ENCODE data around the gene CPA2. TPM values are rescaled to one million over a fixed set of nuclear protein-coding genes. Genes with fewer than 3 reads are reported as not detected.

Gene CPA2
- polyA plus RNA-seq, 3 donors from 2014 or later = not detected

DNA sequence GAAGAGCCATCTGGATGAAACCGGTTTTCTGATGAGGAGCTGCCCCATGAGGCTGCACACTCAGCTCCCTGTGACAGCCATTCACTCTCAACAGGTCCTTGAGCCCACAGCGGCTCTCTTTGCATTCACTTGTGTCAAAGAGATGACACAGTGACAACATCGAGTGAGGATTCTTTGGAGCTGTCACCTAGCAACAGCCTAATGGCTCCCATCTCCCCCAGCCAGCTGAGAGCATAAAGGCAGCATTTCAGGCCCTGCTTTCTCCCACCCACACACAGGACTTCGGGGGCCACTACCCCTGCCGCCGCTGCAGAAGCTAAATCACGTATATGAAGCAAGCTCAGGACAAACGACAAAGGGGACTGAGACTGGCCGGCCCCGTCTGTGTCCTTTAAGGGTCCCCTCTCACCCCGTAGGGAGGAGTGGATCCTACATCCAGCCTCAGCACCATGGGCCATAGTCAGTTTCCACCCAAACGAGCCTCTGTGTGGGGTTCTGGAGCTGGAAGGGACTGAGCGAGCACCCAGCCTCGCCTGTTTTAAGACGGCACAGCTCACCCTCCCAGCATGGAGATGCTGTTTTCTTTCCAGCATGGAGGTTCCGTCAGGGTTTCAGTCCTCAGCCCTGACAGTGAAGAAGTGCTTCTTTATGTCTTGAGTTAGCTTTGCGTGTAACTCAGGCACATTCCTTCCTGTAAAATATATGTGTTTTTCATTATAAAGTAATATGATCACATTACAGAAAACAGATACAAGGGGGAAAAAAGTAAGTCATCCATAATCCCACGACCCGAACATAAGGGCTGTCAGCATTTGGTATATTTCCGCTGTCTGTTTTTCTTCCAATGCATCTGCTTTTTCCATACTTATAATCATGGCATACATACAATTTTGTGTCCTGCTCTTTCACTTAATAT is 31.2 kb downstream of the CPA2 start:
- Mint-ChIP-seq H3K4me1 (no peaks in the 10 kb centered on the region), H3K27ac (no peak overlapping the region), H3K9me3 (no peaks in the 10 kb centered on the region), H3K27me3 (ENCODE audit: low read depth in 3 of 3) (peaks cover 0 to 2% (median 1%) of the 10 kb centered on the region in 3 donors), H3K4me3 (no peak overlapping the region), H3K36me3 (peaks cover 0 to 3% (median 0%) of the 10 kb centered on the region in 3 donors)
- DNase-seq = no peak

DNA sequence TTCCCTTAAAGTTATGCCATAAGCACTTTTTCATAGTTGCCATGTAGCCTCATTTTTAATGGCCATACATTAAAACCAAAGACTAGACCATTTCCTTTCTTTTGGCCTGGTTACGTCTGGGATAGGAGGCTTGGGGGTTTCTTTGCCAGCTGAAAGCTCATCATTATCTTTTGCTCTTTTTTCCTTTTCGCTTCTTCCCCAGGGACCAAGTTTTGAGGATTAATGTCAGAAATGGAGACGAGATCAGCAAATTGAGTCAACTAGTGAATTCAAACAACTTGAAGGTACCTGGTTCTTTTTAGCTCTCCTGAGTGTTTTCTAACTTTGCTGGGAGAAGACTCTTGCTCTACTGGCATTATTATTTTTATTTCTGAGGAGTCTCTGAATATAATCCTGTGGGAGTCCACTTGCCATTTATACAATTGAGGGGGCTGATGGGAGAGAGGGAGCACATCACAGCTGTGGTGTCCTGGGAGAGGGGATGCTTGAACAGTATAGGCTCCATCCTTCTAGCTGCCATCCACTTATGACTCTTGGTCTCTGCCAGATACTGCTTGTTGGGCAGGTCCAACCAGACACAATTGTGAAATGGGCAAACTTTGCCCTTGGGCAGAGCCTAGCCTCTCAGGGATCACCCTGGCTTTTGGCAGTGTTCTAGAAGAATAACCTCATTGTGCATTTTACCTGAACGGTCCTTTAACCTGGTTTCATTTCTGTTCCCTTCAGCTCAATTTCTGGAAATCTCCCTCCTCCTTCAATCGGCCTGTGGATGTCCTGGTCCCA is 32.1 kb downstream of the CPA2 start:
- Mint-ChIP-seq H3K27me3 (ENCODE audit: low read depth in 3 of 3) (peaks cover 0 to 2% (median 1%) of the 10 kb centered on the region in 3 donors), H3K9me3 (no peaks in the 10 kb centered on the region), H3K4me1 (no peaks in the 10 kb centered on the region), H3K4me3 (no peak overlapping the region), H3K36me3 (peaks cover 0 to 3% (median 0%) of the 10 kb centered on the region in 3 donors), H3K27ac (no peak overlapping the region)
- no peak for DNase-seq

DNA sequence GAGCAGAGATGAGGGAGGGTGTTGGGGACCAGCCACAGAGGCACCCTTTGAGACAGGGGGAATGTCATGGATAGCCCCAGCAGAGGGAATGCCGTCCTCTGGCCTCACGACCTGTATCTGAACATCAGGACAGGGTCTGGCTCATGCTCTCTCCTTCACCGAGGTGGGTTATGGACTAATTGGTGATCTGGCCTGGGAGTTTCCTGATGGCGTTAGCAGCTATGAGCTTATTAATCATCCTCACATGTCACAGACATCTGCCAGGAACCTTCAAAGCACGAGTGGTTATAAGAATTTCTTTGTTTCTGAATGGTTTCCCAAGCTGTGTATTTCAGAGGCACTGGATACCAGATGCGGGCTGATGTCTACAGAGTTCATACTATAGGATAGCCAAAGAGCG is 33.2 kb downstream of the CPA2 start:
- no peaks in the 10 kb centered on the region for H3K9me3 Mint-ChIP-seq

DNA sequence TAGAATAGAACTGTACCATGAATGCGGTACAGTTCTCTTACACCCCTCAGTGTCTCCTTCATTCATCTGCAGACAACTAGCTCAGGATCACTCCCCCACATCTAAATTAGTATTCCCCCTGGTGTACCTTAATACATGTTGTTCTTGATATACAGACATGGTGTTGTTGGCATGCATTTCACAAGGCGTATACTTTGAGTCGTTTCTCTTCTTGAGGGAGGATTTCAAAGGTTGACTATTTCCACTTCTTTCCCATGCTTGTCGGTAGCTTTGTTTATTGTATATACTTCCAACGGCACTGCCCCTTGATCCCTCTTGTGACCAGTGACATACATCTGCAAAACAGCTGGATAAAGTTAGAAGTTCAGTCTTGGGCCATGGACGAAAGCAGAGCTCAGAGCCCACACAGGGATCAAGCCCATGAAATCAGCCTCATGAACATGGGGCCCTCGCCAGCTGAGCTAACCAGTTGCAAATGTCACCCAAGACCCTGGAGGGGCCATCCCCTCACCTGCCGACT is 34.9 kb downstream of the CPA2 start:
- Mint-ChIP-seq H3K27ac (no peak overlapping the region), H3K9me3 (no peaks in the 10 kb centered on the region), H3K4me3 (no peak overlapping the region), H3K36me3 (peaks cover 0 to 3% (median 0%) of the 10 kb centered on the region in 3 donors), H3K4me1 (no peaks in the 10 kb centered on the region), H3K27me3 (ENCODE audit: low read depth in 3 of 3) (peaks cover 0 to 2% (median 0%) of the 10 kb centered on the region in 3 donors)
- DNase-seq = no peak

More for the DNA sequence above, 33.2 kb downstream of the CPA2 start:
- no peaks in the 10 kb centered on the region for H3K4me1 Mint-ChIP-seq
- peaks cover 0 to 3% (median 0%) of the 10 kb centered on the region in 3 donors for H3K36me3 Mint-ChIP-seq
- no peak overlapping the region for H3K4me3 Mint-ChIP-seq
- no peak for DNase-seq
- peaks cover 0 to 2% (median 1%) of the 10 kb centered on the region in 3 donors for H3K27me3 Mint-ChIP-seq (ENCODE audit: low read depth in 3 of 3)
- no peak overlapping the region for H3K27ac Mint-ChIP-seq

DNA sequence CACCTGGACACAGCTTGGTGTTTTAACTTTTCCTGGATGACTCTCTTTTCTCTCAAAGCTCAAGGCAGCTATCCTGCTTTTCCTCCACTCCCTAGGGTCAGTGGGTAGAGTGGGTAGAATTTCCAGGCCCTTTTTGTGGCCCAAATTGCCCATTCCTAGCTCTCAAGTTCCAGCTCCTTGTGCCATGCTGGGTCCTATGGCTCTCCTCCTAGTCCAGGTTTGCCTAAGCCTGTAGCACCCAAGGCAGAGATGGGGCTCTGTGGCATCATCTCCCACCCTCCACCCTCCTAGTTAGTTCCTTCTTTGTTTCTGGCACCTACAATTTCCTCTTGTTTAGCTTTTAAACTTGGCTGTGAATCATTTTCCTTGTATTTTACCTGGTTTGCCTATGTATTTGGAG is 36.0 kb downstream of the CPA2 start:
- H3K4me3 Mint-ChIP-seq = no peak overlapping the region
- H3K36me3 Mint-ChIP-seq = peaks cover 0 to 3% (median 0%) of the 10 kb centered on the region in 3 donors
- H3K4me1 Mint-ChIP-seq = no peaks in the 10 kb centered on the region
- no peaks in the 10 kb centered on the region for H3K27me3 Mint-ChIP-seq (ENCODE audit: low read depth in 3 of 3)
- H3K9me3 Mint-ChIP-seq = no peaks in the 10 kb centered on the region
- H3K27ac Mint-ChIP-seq = no peak overlapping the region
- no peak for DNase-seq

DNA sequence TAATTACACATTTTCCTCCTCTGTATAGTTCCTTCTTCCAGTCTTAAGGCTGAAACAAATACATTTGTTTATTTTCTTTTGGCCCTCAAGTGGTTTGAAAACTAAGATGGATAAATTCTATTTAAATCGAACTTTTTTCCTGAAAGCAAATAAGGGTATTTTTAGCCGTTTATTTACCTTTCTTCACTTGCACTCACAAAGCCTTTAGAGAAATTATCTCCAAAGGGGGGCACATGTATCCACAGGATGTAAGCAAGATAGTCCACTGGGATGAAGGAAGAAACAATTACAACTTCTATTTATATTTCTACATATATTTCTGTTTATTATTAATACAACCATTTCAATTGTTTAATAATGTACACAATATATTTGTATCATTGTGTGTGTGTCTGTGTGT is 36.5 kb downstream of the CPA2 start:
- Mint-ChIP-seq H3K9me3 (no peaks in the 10 kb centered on the region), H3K4me1 (no peaks in the 10 kb centered on the region), H3K27ac (no peak overlapping the region), H3K4me3 (no peak overlapping the region), H3K36me3 (peaks cover 0 to 3% (median 0%) of the 10 kb centered on the region in 3 donors), H3K27me3 (ENCODE audit: low read depth in 3 of 3) (no peaks in the 10 kb centered on the region)
- no peak for DNase-seq

DNA sequence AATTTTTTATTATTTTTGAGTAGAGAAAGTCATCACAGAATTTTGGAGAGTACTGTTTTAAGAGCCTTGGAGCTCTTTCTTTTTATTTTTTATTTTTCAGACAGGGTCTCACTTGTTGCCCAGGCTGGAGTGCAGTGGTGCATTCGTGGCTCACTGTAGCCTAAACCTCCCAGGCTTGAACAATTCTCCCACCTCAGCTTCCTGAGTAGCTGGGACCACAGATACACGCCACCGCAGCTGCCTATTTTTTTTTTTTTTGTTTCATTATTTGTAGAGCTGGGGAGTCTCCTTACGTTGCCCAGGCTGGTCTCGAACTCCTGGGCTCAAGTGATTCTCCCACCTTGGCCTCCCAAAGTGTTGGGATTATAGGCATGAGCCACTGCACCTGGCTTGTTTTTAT is 36.9 kb downstream of the CPA2 start:
- H3K27me3 Mint-ChIP-seq (ENCODE audit: low read depth in 3 of 3) = no peaks in the 10 kb centered on the region
- no peak overlapping the region for H3K4me3 Mint-ChIP-seq
- no peak for DNase-seq
- H3K9me3 Mint-ChIP-seq = no peaks in the 10 kb centered on the region
- H3K27ac Mint-ChIP-seq = no peak overlapping the region
- H3K4me1 Mint-ChIP-seq = no peaks in the 10 kb centered on the region
- peaks cover 0 to 3% (median 0%) of the 10 kb centered on the region in 3 donors for H3K36me3 Mint-ChIP-seq

DNA sequence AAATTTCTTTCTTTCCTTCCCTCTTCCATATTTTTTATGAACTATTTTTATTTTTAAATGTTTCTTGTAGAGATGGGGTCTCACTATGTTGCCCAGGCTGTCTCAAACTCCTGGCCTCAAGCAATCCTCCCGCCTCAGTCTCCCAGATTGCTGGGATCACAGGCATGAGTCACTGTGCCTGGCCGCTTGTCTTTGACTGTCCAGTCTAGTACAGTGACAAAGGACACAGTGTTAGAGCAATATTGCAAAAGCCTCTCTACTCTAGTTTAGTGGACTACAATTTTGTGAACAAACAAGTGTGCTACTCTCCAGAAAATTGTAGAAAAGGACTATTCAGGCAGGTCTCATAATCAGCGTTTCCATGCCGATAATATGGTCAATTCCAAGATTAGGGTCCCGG is 37.3 kb downstream of the CPA2 start:
- Mint-ChIP-seq H3K36me3 (peaks cover 0 to 3% (median 0%) of the 10 kb centered on the region in 3 donors), H3K4me1 (no peaks in the 10 kb centered on the region), H3K9me3 (no peaks in the 10 kb centered on the region), H3K27ac (no peak overlapping the region), H3K4me3 (no peak overlapping the region), H3K27me3 (ENCODE audit: low read depth in 3 of 3) (peaks cover 0 to 2% (median 0%) of the 10 kb centered on the region in 3 donors)
- DNase-seq = no peak

DNA sequence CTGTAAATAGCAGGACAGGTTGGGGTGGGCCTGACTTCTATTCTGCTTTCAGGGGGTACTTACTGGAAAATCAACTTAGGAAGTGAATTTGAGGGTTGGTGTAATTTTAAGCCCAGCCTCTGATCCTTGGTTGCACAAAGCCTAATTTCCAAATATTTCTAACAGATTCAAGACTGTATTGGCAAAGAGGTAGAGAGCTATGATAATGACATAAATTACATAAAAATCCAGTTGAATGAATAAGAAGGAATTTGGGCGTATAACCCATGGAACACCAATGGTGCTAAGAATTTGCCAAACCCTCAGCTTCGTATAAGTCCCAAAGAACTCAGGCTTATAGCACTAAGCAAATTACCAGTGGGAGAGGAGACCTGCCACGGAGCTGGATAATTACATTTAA is 38.2 kb downstream of the CPA2 start:
- Mint-ChIP-seq H3K36me3 (peaks cover 0 to 3% (median 0%) of the 10 kb centered on the region in 3 donors), H3K4me1 (no peaks in the 10 kb centered on the region), H3K9me3 (no peaks in the 10 kb centered on the region), H3K27me3 (ENCODE audit: low read depth in 3 of 3) (peaks cover 0 to 8% (median under 1%) of the 10 kb centered on the region in 3 donors), H3K27ac (no peak overlapping the region), H3K4me3 (no peak overlapping the region)
- DNase-seq = no peak

DNA sequence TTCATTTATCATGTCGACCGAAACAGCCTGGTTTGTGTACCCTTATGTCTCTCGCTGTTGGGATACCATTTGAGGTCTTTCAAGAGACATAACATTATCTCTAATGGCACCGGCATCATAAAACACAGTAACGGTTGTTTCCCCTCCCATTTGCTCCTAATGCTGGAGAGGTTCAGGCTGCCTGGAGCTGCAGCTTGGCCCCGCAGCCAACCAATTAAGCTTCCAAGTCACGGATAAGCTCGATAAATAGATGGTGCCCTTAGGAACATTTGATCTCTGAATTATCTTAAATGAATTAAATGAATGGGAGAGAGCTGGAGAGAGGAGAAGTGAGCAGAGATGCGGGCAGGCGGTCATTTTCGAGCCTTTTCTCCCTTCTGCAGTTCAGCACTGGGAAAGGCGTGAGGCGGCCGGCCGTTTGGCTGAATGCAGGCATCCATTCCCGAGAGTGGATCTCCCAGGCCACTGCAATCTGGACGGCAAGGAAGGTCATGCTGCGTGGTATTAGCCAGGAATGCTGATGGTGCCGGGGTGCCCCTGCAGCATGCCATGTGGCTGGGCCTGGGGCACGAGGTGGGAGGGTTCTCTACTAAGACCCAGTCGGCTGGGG is 38.9 kb downstream of the CPA2 start:
- Mint-ChIP-seq H3K27ac (no peak overlapping the region), H3K4me3 (no peak overlapping the region), H3K9me3 (no peaks in the 10 kb centered on the region), H3K36me3 (peaks cover 0 to 3% (median 0%) of the 10 kb centered on the region in 3 donors), H3K27me3 (ENCODE audit: low read depth in 3 of 3) (peaks cover 0 to 8% (median 3%) of the 10 kb centered on the region in 3 donors), H3K4me1 (no peaks in the 10 kb centered on the region)
- no peak for DNase-seq

DNA sequence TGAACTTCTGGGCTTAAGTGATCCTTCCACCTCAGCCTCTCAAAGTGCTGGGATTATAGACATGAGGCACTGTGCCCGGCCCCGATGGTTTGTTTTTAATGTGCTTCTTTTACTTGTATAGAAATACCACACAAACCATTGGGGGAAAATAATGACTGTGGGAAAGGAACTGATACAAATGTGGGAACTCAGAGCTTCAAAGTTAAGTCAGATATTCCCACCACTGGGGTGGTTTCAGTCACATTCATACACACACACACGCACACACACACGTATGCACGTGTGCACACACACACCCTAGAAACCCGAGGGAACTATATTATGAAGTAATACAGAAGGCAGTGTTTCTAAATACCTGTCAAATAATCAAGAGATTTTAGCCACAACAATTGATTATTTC is 43.3 kb downstream of the CPA2 start:
- peaks cover 0 to 8% (median 3%) of the 10 kb centered on the region in 3 donors for H3K27me3 Mint-ChIP-seq (ENCODE audit: low read depth in 3 of 3)
- H3K4me1 Mint-ChIP-seq = no peaks in the 10 kb centered on the region
- no peaks in the 10 kb centered on the region for H3K36me3 Mint-ChIP-seq
- no peak overlapping the region for H3K27ac Mint-ChIP-seq
- no peaks in the 10 kb centered on the region for H3K9me3 Mint-ChIP-seq
- no peak overlapping the region for H3K4me3 Mint-ChIP-seq
- no peak for DNase-seq

DNA sequence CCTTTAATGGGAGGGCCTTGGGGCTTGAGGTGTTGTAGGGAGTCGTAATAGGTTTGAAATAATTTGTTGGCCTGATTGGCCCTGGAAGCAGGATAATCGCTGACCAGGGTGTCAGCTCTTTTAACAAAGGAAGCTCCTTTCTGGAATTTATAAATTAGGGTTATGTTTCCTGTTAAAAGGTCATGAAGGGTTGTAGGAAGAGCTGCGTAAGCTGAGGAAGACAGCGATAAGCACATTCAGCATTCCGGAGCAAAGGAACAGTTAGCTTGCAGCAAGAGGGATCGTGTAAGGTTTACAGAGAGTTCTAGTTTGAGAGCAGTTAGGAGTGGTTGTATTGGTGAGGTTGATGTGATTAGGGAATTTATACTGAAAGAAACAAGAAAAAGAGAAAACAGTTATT is 47.6 kb downstream of the CPA2 start:
- Mint-ChIP-seq H3K4me3 (no peak overlapping the region), H3K27ac (no peak overlapping the region), H3K36me3 (no peaks in the 10 kb centered on the region), H3K27me3 (ENCODE audit: low read depth in 3 of 3) (peaks cover 3 to 5% (median 4%) of the 10 kb centered on the region in 3 donors), H3K9me3 (no peaks in the 10 kb centered on the region), H3K4me1 (no peaks in the 10 kb centered on the region)
- DNase-seq = no peak

DNA sequence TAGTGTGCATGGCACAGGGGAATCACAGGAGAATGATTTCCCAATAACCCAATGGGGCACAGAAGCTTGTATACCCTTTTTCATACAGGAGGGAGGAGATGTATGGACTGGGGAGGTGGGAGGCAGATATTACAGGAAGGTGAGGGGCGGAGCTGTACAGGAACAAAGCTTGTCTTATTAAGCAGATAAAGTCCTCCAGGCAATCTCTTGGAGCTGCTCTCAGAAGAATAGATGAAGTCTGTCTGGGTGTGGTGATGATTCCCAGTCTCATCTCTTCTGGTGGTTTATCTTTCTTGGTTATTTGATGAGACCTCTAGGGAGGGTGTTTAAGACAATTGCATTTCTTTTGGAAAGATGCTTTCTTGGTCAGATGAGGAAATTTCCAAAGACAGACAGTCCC is 52.9 kb downstream of the CPA2 start:
- no peak overlapping the region for H3K27ac Mint-ChIP-seq
- DNase-seq = no peak
- peaks cover 0 to 6% (median 4%) of the 10 kb centered on the region in 3 donors for H3K27me3 Mint-ChIP-seq (ENCODE audit: low read depth in 3 of 3)
- no peaks in the 10 kb centered on the region for H3K9me3 Mint-ChIP-seq
- H3K36me3 Mint-ChIP-seq = no peaks in the 10 kb centered on the region
- no peak overlapping the region for H3K4me3 Mint-ChIP-seq
- no peaks in the 10 kb centered on the region for H3K4me1 Mint-ChIP-seq
